ENCODE measurements around the gene SLC23A1.

The SLC23A1 gene

DNA sequence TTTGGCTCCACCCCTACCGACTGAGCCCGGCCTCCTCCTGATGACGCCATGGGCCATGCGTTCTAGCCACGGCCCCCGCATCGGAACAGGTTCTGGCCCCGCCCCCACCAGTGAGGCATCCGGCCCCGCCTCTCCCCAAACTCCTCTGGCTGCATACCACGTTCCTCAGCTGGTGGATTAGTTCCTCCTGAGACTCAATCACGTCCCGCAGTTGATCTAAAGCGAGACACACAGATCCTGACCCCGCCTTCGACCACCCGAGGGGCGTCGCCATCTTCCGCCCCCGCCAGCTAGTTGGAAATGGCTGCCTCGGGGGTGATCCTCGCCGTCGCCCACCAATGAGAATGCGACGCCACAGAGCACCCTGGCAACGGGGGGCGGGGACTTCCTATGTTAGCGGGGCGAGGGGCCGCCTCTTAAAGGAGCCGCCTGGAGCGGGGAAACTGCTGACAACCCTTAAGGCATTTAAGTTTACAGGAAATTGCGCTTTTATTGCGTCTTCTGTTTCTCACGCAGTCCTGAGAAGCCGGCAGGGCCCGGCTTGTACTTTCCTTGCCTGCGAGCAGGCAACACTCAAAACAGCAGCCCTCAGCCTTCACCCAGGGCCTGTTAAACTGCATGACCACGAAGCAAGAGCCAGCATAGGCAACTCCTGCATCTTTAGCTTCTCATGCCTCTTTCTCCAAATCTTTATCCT, 20.8 kb upstream of the SLC23A1 start, which contains the start of gene SPATA24:
Gene SPATA24 (minus strand): TSS at position 303 of the 697 bp plus-strand sequence. CDS start 29 bp downstream, at position 274.
- Histone ChIP-seq H3K27ac (ENCODE audit: low read length) (peak within 1 kb of the TSS; percentile 71), H3K4me3 (ENCODE audit: low read length) (peak within 1 kb of the TSS; percentile 78), H3K36me3 (ENCODE audit: control insufficient read depth, low read depth, low read length) (peaks cover 6% of the 10 kb centered on the region), H3K27me3 (ENCODE audit: control insufficient read depth, insufficient read depth, low read length) (no peaks in the 10 kb centered on the region), H3K4me1 (ENCODE audit: control insufficient read depth, low read depth, low read length) (peaks cover 11% of the 10 kb centered on the region), H3K9ac (ENCODE audit: low read length) (peak within 1 kb of the TSS; percentile 75), H3K9me3 (ENCODE audit: control insufficient read depth, low read depth, low read length) (no peaks in the 10 kb centered on the region)

DNA sequence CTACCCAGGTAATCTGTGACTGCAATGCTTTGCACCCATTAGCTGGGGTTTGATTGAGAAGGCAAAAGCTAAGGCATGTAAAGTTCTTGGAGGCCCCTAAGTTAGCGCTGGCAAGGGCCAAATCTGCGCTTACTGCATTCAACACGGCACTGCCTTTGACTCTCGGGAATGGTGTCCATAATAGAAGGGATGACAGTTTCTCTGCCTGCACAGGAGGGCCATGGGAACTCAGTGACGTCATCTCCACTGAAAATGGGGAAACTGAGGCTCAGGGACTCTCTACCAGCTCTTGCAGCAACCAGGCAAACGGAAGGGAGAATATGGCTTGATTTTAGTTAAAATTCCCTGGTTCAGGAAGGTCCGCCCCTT, 20.3 kb upstream of the SLC23A1 start:
- Histone ChIP-seq H3K9me3 (ENCODE audit: control insufficient read depth, low read depth, low read length) (no peaks in the 10 kb centered on the region), H3K27ac (ENCODE audit: low read length) (no peak overlapping the region), H3K4me1 (ENCODE audit: control insufficient read depth, low read depth, low read length) (peaks cover 11% of the 10 kb centered on the region), H3K27me3 (ENCODE audit: control insufficient read depth, insufficient read depth, low read length) (no peaks in the 10 kb centered on the region), H3K36me3 (ENCODE audit: control insufficient read depth, low read depth, low read length) (peaks cover 6% of the 10 kb centered on the region), H3K4me3 (ENCODE audit: low read length) (peak overlapping the region; percentile 78), H3K9ac (ENCODE audit: low read length) (peak overlapping the region; percentile 75)

DNA sequence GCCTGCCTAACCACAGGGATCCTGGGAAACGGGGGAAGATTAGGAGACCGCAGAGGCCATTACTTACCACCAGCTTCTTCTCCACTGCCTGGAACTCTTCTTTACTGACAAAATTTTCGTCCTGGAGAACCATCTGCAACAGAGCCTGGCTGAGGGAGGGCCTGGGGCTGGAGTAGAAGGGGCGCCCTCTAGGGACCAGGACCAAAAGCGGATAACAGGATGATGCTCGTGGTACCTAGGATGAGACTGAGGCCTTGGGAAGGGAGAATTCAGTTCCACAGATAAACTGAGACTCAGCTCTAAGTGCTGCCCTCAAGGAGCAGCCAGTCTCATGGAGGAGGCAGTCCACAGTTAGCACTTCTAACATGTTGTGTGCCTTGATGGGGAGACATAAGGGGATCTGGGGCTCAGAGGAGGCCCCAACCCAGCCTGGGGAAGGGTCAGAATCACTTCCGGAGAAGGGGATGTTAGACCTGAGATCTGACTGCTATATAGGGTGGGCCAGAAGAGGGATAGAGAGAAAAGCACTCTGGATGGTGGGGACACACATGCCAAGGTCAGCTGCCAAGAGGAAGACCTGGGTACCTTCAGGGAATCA, 19.6 kb upstream of the SLC23A1 start:
- no peak overlapping the region for H3K4me3 ChIP-seq (ENCODE audit: low read length)
- H3K27ac ChIP-seq (ENCODE audit: low read length), result no peak overlapping the region
- H3K9ac ChIP-seq (ENCODE audit: low read length), result no peak overlapping the region

DNA sequence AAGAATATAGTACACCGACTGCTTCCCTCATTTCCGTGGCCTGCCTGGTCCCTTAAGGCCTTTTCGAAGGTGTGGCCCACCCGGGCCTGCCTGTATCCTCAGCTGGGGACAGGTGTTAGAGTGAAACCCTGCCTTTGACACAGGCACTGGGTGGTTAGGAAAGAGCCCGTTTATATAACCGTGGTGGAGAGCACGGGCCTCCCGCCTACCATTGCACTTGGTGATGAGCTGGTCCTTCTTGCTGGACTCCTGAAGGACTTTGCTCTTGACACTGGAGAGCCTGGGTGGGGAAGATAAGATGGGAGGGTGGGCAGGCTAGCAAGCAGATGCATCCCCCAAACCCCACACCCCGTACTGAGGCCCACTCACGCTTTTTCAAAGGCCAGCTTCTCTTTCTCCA, 18.4 kb upstream of the SLC23A1 start:
- H3K27me3 ChIP-seq (ENCODE audit: control insufficient read depth, insufficient read depth, low read length), result no peaks in the 10 kb centered on the region
- no peak overlapping the region for H3K9ac ChIP-seq (ENCODE audit: low read length)
- no peaks in the 10 kb centered on the region for H3K9me3 ChIP-seq (ENCODE audit: control insufficient read depth, low read depth, low read length)
- H3K36me3 ChIP-seq (ENCODE audit: control insufficient read depth, low read depth, low read length), result peaks cover 6% of the 10 kb centered on the region
- no peak overlapping the region for H3K27ac ChIP-seq (ENCODE audit: low read length)
- H3K4me1 ChIP-seq (ENCODE audit: control insufficient read depth, low read depth, low read length), result peaks cover 11% of the 10 kb centered on the region
- no peak overlapping the region for H3K4me3 ChIP-seq (ENCODE audit: low read length)

More for the DNA sequence above, 19.6 kb upstream of the SLC23A1 start:
- Histone ChIP-seq H3K36me3 (ENCODE audit: control insufficient read depth, low read depth, low read length) (peaks cover 6% of the 10 kb centered on the region), H3K9me3 (ENCODE audit: control insufficient read depth, low read depth, low read length) (no peaks in the 10 kb centered on the region), H3K4me1 (ENCODE audit: control insufficient read depth, low read depth, low read length) (peaks cover 11% of the 10 kb centered on the region), H3K27me3 (ENCODE audit: control insufficient read depth, insufficient read depth, low read length) (no peaks in the 10 kb centered on the region)

DNA sequence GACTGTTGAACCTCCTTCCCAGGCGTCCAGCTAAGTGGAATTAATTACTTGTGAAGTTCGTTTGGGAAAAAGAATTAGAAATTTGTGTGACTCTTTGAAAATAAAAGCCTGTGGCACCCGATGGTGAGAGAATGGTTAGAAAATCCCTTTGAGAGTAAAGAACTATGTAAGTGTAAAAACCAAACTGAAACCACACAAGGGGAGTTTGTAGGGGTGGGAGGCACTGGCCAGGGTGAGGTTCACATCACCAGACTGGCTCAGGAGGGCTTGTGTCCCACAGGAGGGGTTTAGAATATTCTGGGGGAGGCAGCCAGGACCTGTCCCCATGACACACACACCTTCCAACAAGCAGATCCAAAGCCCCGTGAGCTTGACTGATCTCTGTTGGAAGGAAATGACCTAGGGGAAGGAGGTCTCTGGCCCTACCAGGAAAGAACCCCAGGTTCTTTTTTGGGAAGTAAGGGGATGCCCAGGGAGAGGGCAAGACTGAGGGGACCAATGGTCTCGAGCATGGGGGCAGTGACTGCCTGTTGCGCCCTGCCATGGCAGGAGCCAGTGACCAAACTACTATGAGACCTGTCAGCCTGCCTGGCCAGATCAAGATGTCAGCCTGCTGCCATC, 16.5 kb upstream of the SLC23A1 start:
- Histone ChIP-seq H3K4me3 (ENCODE audit: low read length) (no peak overlapping the region), H3K9me3 (ENCODE audit: control insufficient read depth, low read depth, low read length) (no peaks in the 10 kb centered on the region), H3K4me1 (ENCODE audit: control insufficient read depth, low read depth, low read length) (peaks cover 13% of the 10 kb centered on the region), H3K9ac (ENCODE audit: low read length) (no peak overlapping the region), H3K27me3 (ENCODE audit: control insufficient read depth, insufficient read depth, low read length) (peaks cover 13% of the 10 kb centered on the region), H3K27ac (ENCODE audit: low read length) (no peak overlapping the region), H3K36me3 (ENCODE audit: control insufficient read depth, low read depth, low read length) (peaks cover 6% of the 10 kb centered on the region)

DNA sequence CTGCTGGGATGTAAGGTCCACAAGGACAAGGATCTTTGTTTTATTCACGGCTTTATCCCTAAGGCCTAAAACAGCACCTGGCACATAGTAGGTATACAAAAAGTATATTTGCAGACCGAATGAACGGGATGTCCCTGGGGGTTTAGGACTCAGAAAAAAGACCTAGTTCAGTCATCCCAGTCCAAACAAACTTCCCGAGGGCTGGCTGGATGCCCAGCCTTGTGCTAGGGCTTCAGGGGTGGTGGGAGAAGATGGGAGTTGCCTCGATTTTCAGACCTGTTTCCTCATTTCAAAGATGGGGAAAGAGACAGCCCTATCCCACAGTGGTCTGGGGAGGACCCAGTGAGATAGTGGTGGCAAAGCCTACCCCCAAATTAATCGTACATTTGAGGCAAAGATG, 14.8 kb upstream of the SLC23A1 start:
- H3K9me3 ChIP-seq (ENCODE audit: control insufficient read depth, low read depth, low read length), result no peaks in the 10 kb centered on the region
- peaks cover 3% of the 10 kb centered on the region for H3K4me1 ChIP-seq (ENCODE audit: control insufficient read depth, low read depth, low read length)
- H3K27me3 ChIP-seq (ENCODE audit: control insufficient read depth, insufficient read depth, low read length), result peaks cover 29% of the 10 kb centered on the region
- no peak overlapping the region for H3K9ac ChIP-seq (ENCODE audit: low read length)
- H3K36me3 ChIP-seq (ENCODE audit: control insufficient read depth, low read depth, low read length), result peaks cover 6% of the 10 kb centered on the region
- no peak overlapping the region for H3K4me3 ChIP-seq (ENCODE audit: low read length)
- H3K27ac ChIP-seq (ENCODE audit: low read length), result no peak overlapping the region

DNA sequence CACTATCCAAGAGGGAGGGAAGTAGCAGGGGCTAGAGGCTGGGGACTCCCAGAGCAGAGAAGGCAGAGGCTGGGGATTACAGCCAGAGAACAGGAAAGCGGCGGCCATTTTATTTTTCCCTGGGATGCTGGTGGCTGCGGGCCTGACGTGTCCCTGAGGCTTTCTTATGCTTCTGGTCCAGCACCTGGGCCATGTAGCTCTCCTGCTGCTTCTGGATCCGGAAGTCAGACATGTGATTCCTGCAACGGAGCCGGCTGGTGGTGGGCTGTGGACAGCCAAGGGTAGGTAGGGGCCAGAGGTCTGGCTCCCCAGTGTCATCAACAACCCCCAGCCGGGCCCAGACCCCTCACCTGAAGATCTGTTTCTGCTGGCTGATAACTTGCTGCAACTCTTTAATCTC, 13.6 kb upstream of the SLC23A1 start:
- Histone ChIP-seq H3K9me3 (ENCODE audit: control insufficient read depth, low read depth, low read length) (no peaks in the 10 kb centered on the region), H3K4me1 (ENCODE audit: control insufficient read depth, low read depth, low read length) (peaks cover 3% of the 10 kb centered on the region), H3K27me3 (ENCODE audit: control insufficient read depth, insufficient read depth, low read length) (peaks cover 41% of the 10 kb centered on the region), H3K9ac (ENCODE audit: low read length) (no peak overlapping the region), H3K4me3 (ENCODE audit: low read length) (no peak overlapping the region), H3K36me3 (ENCODE audit: control insufficient read depth, low read depth, low read length) (peaks cover 6% of the 10 kb centered on the region), H3K27ac (ENCODE audit: low read length) (no peak overlapping the region)

DNA sequence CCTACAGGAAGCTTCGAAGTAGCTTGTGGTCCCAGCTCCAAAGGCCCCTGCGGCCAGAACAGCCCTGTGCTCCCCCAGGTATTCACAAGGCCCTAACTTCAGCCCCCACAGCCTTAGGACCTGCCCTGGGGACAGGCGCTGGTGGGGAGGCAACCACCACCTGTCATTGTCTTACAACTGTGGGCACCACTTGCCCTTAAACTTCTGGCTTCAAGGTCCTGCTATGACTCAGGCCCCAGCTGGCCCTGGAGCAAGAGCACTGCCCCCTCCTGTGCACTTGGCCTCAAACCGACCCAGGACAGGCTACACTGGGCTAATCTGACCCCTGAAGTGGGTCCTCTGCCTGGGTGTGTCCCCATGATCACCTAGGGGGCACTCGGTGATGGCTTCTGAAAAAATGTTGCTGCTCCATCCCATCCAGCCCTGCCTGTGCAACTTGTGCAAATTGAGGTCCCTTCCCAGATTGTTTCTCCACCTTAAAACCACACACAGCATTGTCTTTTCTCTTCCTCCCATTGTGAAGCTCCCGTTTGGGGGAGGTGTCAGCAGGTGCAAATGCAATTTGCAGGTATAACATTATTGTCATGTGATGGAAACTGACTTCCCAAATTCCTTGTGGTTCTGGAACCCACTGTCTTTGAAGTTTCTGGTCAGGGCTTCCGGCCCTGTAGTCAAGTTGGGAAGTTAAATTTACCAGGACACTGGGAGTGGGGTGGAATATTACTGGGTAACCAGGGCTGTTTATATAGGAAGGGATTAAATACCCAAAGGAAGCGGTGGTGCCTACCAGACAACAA, 12.9 kb upstream of the SLC23A1 start:
- Histone ChIP-seq H3K27me3 (ENCODE audit: control insufficient read depth, insufficient read depth, low read length) (peaks cover 41% of the 10 kb centered on the region), H3K36me3 (ENCODE audit: control insufficient read depth, low read depth, low read length) (no peaks in the 10 kb centered on the region), H3K4me3 (ENCODE audit: low read length) (no peak overlapping the region), H3K27ac (ENCODE audit: low read length) (no peak overlapping the region), H3K9ac (ENCODE audit: low read length) (no peak overlapping the region), H3K4me1 (ENCODE audit: control insufficient read depth, low read depth, low read length) (peaks cover 3% of the 10 kb centered on the region), H3K9me3 (ENCODE audit: control insufficient read depth, low read depth, low read length) (no peaks in the 10 kb centered on the region)

DNA sequence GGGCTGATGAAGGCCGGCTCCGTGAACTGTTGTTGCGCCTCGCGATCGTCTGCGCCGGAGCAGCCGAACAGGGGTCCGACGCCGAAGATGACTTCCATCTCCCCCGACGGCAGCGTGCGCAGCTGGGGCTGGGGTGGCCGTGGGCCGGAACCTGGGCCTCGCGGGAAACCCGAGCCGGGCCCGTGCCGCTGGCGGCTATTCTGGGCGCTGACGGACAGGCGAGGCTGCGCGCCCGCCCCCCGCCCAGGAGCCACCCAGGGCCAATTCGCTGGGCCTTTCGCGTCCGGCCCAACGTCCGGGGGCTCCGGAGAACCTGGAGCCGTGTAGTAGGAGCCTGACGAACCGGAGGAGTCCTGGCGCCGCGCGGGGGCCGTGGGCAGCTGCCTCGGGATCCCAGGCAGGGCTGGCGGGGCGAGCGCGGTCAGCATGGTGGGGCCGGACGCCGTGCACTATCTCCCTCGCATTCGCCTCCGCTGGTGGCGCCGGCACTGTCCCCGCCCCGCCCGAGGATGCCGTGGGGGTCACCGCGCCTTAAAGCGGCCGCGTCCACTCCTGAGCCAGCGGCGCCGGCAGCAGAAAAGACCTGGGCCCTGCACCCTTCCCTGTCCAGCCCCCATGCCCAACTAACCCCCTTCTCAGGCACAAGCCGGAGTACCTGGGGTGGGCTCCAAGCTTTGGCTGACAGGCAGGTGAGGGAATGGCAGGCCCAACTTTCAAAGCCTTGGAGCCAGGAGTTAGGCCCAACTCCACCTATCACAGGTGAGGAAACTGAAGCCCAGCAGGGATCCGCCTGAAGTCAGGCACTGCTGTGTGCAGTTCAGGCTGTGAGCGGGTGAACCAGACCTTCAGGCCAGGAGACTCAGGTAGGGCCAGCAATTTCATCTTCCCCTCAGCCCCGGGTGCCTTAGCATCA, 11.8 kb upstream of the SLC23A1 start, which contains the start of gene PROB1:
Gene PROB1 (minus strand): TSS at position 451 of the 913 bp plus-strand sequence. CDS start 23 bp downstream, at position 428.
- Histone ChIP-seq H3K9me3 (ENCODE audit: control insufficient read depth, low read depth, low read length) (no peaks in the 10 kb centered on the region), H3K9ac (ENCODE audit: low read length) (no peak within 1 kb of the TSS), H3K27ac (ENCODE audit: low read length) (no peak within 1 kb of the TSS), H3K4me3 (ENCODE audit: low read length) (peak within 1 kb of the TSS; percentile 55), H3K4me1 (ENCODE audit: control insufficient read depth, low read depth, low read length) (peaks cover 3% of the 10 kb centered on the region), H3K36me3 (ENCODE audit: control insufficient read depth, low read depth, low read length) (no peaks in the 10 kb centered on the region), H3K27me3 (ENCODE audit: control insufficient read depth, insufficient read depth, low read length) (peaks cover 41% of the 10 kb centered on the region)

DNA sequence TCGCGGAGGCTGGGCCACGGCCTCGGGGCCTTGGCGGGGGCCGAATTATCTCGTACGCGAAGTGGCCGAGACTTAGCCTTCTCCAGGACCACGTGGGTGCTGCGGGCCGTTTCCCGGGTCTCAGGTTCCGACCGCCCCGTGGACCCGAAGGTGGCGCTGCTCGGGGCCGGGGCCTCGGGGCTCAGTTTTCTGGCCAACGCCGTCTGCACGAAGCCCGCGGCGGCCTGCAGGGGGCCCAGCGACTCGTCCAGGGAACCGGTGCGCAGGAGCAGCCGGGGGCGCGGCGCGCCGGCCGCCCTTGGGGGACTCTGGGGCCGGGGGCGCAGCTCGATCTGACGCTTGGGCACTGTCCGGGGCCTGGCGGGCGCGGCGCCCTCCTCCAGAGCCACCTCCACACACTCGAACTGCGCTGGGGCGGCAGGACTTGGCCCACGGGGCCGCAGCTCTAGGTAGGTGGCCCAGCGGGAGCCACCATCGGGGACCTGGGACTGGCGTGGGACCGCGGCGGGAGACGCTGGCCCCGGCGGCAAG, 11.1 kb upstream of the SLC23A1 start:
- H3K9ac ChIP-seq (ENCODE audit: low read length), result no peak overlapping the region

More for the DNA sequence above, 11.1 kb upstream of the SLC23A1 start:
- Histone ChIP-seq H3K27ac (ENCODE audit: low read length) (no peak overlapping the region), H3K27me3 (ENCODE audit: control insufficient read depth, insufficient read depth, low read length) (peaks cover 41% of the 10 kb centered on the region), H3K36me3 (ENCODE audit: control insufficient read depth, low read depth, low read length) (no peaks in the 10 kb centered on the region), H3K4me3 (ENCODE audit: low read length) (peak overlapping the region; percentile 55), H3K9me3 (ENCODE audit: control insufficient read depth, low read depth, low read length) (no peaks in the 10 kb centered on the region), H3K4me1 (ENCODE audit: control insufficient read depth, low read depth, low read length) (peaks cover 3% of the 10 kb centered on the region)
